Endodermal cell (in vitro differentiated cells): ENCODE results near the gene SH3PXD2A. TPM values are rescaled to one million over a fixed set of nuclear protein-coding genes. Genes with fewer than 3 reads are reported as not detected.

Experiments
- DNase-seq: peaks from one replicate; pipeline ENCODE4 v3.0.0-alpha.2; 2017
- H3K27ac ChIP-seq: 2 replicates; pipeline ENCODE4 v1.5.1; 2013; ENCODE audit warnings: mild to moderate bottlenecking, low read depth, low read length, moderate library complexity
- H3K27me3 ChIP-seq: 2 replicates; pipeline ENCODE4 v1.6.1; 2013; ENCODE audit warnings: mild to moderate bottlenecking, low read length, moderate library complexity; ENCODE audit not compliant: insufficient read depth, control insufficient read depth, poor library complexity, severe bottlenecking
- H3K36me3 ChIP-seq: 2 replicates; pipeline ENCODE4 v1.7.0; 2013; ENCODE audit warnings: mild to moderate bottlenecking, low read length, moderate library complexity; ENCODE audit not compliant: control insufficient read depth, insufficient read depth
- H3K4me1 ChIP-seq: one replicate; pipeline ENCODE4 v1.7.0; 2013; ENCODE audit warnings: low read length; ENCODE audit not compliant: control insufficient read depth, insufficient read depth
- H3K4me3 ChIP-seq: 2 replicates; pipeline ENCODE4 v1.5.1; 2013; ENCODE audit warnings: mild to moderate bottlenecking, low read length, moderate library complexity
- H3K9ac ChIP-seq: 2 replicates; pipeline ENCODE4 v1.6.1; 2013; ENCODE audit warnings: mild to moderate bottlenecking, low read length, moderate library complexity; ENCODE audit not compliant: poor library complexity, severe bottlenecking; ENCODE audit errors: extremely low read depth
- H3K9me3 ChIP-seq: 2 replicates; pipeline ENCODE4 v1.6.1; 2013; ENCODE audit warnings: mild to moderate bottlenecking, low read length, moderate library complexity; ENCODE audit not compliant: control insufficient read depth
- H3K27ac Mint-ChIP-seq: 2 replicates; pipeline ENCODE4 v1.8.0; 2020; ENCODE audit warnings: mixed read lengths
- H3K27me3 Mint-ChIP-seq: 2 replicates; pipeline ENCODE4 v1.8.0; 2021; ENCODE audit warnings: mild to moderate bottlenecking, mixed read lengths; ENCODE audit not compliant: insufficient read depth
- H3K36me3 Mint-ChIP-seq: 2 replicates; pipeline ENCODE4 v1.8.0; 2020; ENCODE audit warnings: low read depth, mixed read lengths
- H3K4me1 Mint-ChIP-seq: 2 replicates; pipeline ENCODE4 v1.8.0; 2020; ENCODE audit warnings: mixed read lengths
- H3K4me3 Mint-ChIP-seq: 2 replicates; pipeline ENCODE4 v1.8.0; 2020; ENCODE audit warnings: mild to moderate bottlenecking, moderate library complexity, mixed read lengths
- H3K9me3 Mint-ChIP-seq: 2 replicates; pipeline ENCODE4 v1.8.0; 2020; ENCODE audit warnings: mild to moderate bottlenecking, mixed read lengths
- WGBS, 2 experiments: methylation state at CpG; one replicate each; pipeline versions ENCODE4 v1.1.5 to v1.1.7; 2013; ENCODE audit warnings: missing lambda C conversion rate in 2 of 2, mixed read lengths in 1 of 2; ENCODE audit not compliant: insufficient coverage in 1 of 2, insufficient read length in 1 of 2; 5-methylcytosine and 5-hydroxymethylcytosine counted together
- total RNA-seq, 2 donors: library from RNA; stranded (reverse); fragmentation: NEBNext Ultra II Directional in 1 of 2; extraction: Animal tissue kit (Norgen Biotek cat#: 25700) in 1 of 2; gene quantifications; 2 replicates in 1 of 2; 3 replicates in 1 of 2; pipeline ENCODE4 v1.2.1, GENCODE V29; 2021
- TF ChIP-seq, protein P1 (sequence below): fragments of 200-600 bp; sonication (generic); conservative IDR thresholded peaks from 2 replicates; pipeline ENCODE4 v1.5.0; 2021; ENCODE audit warnings: antibody characterized with exemption, mild to moderate bottlenecking

The SH3PXD2A gene
- total RNA-seq, 2 donors from 2014 or later = 15.7 to 22.6 TPM

DNA sequence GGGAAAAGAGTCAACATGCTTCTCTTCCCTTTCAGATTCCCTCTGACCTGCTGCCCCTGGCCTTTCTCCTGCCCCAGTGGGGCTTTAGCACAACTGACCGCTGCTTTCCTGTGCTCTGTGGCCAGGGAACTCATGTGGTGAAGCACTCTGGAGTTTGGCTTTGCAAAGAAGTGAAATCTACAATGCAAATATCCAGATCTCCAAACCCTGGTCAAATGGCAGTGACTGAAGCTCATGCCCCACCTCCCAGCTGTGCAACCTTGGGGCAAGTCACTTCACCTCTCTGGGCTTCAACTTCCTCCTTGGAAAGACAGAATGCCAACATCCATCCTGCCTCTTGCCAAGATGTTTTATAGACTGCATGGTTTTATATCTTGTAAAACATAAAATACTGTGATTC is 204.0 kb downstream of the SH3PXD2A start:
- H3K9me3 ChIP-seq = no peaks in the 10 kb centered on the region
- no peak for DNase-seq
- H3K36me3 Mint-ChIP-seq = peaks cover 5% of the 10 kb centered on the region
- H3K4me1 Mint-ChIP-seq = peaks cover 14% of the 10 kb centered on the region
- H3K4me3 ChIP-seq = no peak overlapping the region
- H3K27me3 ChIP-seq = no peaks in the 10 kb centered on the region
- H3K27me3 Mint-ChIP-seq = no peaks in the 10 kb centered on the region
- TF ChIP-seq, protein P1, sequence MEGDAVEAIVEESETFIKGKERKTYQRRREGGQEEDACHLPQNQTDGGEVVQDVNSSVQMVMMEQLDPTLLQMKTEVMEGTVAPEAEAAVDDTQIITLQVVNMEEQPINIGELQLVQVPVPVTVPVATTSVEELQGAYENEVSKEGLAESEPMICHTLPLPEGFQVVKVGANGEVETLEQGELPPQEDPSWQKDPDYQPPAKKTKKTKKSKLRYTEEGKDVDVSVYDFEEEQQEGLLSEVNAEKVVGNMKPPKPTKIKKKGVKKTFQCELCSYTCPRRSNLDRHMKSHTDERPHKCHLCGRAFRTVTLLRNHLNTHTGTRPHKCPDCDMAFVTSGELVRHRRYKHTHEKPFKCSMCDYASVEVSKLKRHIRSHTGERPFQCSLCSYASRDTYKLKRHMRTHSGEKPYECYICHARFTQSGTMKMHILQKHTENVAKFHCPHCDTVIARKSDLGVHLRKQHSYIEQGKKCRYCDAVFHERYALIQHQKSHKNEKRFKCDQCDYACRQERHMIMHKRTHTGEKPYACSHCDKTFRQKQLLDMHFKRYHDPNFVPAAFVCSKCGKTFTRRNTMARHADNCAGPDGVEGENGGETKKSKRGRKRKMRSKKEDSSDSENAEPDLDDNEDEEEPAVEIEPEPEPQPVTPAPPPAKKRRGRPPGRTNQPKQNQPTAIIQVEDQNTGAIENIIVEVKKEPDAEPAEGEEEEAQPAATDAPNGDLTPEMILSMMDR = no peak
- no peaks in the 10 kb centered on the region for H3K9me3 Mint-ChIP-seq
- WGBS, 2 experiments = 71% methylated on average over 1 of the region's 1 CpG; no CpG with 5 or more reads in 1 of the 2 experiments
- peak overlapping the region; percentile 17 for H3K27ac Mint-ChIP-seq
- no peak overlapping the region for H3K4me3 Mint-ChIP-seq
- H3K36me3 ChIP-seq = no peaks in the 10 kb centered on the region
- no peak overlapping the region for H3K27ac ChIP-seq
- H3K4me1 ChIP-seq = peaks cover 3% of the 10 kb centered on the region
- H3K9ac ChIP-seq = no peak overlapping the region

DNA sequence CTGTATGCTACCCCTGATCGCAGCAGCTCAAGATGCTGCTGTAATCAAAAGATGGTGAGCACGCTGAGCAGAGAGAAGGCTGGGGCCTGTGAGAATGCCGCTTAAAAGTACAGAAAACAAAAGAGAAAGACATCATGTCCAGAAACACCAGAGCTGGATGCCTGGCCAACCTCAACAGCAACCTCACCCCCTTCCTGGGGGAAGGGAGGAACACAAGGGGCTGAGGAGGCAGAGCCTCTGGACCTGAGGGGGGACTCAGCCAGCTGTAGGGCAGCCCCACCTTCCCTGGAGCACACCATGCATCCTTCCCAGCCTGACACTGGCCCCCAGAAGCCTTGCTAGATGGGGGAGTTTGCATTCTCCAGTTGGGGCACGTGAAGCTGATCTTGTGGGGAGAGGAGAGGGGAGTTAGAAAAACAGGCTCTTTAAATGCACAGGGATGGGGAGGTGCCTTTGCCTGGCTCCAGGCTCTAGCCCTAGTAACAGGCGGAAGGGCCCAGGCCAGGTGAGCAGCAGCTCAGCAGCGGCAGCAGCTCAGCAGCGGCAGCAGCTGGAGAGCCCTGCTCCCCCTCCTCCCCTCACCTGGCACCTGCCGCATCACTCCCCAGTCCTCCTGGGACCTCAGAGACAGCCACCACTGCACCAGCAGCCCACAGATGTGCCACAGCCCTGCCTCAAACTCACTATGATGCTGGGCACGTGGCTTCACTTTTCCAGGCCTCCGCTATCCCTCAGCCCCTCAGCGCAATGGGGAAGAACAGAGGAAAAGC is 205.5 kb downstream of the SH3PXD2A start:
- no peak overlapping the region for H3K9ac ChIP-seq
- H3K9me3 ChIP-seq = no peaks in the 10 kb centered on the region
- WGBS, 2 experiments = 75 to 95% methylated on average over 2 to 11 of the region's 11 CpGs
- H3K27ac ChIP-seq = no peak overlapping the region
- H3K4me1 ChIP-seq = peaks cover 3% of the 10 kb centered on the region
- Mint-ChIP-seq H3K27ac (no peak overlapping the region), H3K9me3 (no peaks in the 10 kb centered on the region), H3K36me3 (peaks cover 3% of the 10 kb centered on the region), H3K27me3 (no peaks in the 10 kb centered on the region), H3K4me3 (no peak overlapping the region), H3K4me1 (peaks cover 14% of the 10 kb centered on the region)
- H3K36me3 ChIP-seq = no peaks in the 10 kb centered on the region
- no peak for DNase-seq
- TF ChIP-seq, protein P1 = no peak
- H3K27me3 ChIP-seq = no peaks in the 10 kb centered on the region
- H3K4me3 ChIP-seq = no peak overlapping the region

DNA sequence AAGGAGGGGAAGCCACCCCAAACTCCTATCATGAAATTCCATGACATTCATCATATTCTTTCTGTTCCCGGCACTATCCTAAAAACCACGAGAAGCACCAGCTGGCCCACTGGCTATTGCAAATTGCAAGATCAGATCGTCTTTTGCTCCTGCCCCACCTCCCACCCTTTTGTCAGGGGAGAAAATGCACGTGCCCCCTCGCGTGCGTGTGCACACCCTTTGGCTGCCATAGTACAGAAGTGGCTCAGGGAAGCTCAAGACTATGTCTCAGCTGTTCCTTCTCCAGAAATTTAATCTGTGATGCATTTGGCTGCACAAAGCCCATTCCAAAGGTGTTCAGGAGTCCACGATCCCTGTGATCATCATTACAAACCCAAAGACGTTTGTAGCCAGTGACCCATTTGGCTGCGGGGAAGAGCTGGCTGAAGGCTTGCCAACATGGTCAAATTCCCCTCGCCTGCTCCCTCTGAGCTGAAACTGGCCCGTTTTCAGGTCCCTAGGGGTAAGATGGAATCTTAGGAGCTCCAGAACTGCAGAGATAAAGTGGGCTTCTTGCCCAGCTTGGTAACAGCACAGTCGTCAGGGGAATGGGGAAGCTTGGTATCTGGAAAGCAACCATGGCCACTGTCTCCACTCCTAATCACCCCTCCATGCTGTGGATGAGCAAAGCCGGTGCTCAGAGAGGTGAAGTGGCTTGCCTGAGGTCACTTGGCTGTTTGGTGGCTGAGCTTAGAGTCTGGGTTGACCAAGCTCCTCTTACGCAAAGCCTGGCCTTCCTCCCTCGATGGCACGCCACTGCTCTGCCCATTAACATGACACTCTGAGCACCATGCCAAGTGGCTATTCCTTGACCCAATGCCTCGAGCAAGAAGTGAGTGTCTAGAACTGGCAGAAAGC is 206.5 kb downstream of the SH3PXD2A start:
- Histone ChIP-seq H3K4me3 (no peak overlapping the region), H3K9me3 (no peaks in the 10 kb centered on the region), H3K9ac (no peak overlapping the region), H3K27ac (no peak overlapping the region), H3K36me3 (no peaks in the 10 kb centered on the region), H3K4me1 (peaks cover 3% of the 10 kb centered on the region), H3K27me3 (no peaks in the 10 kb centered on the region)
- DNase-seq = no peak
- peaks cover 4% of the 10 kb centered on the region for H3K36me3 Mint-ChIP-seq
- 91 to 93% methylated on average over 17 to 18 of the region's 18 CpGs for WGBS, 2 experiments
- no peak overlapping the region for H3K4me3 Mint-ChIP-seq
- TF ChIP-seq, protein P1 = no peak
- H3K27ac Mint-ChIP-seq = peak overlapping the region; percentile 4
- H3K9me3 Mint-ChIP-seq = no peaks in the 10 kb centered on the region
- H3K27me3 Mint-ChIP-seq = no peaks in the 10 kb centered on the region
- peaks cover 14% of the 10 kb centered on the region for H3K4me1 Mint-ChIP-seq
